Small intestine (tissue), 7 donors: ENCODE results near the gene TMEM117. TPM values are rescaled to one million over a fixed set of nuclear protein-coding genes. Genes with fewer than 3 reads are reported as not detected.

Experiments used
- DNase-seq, 2 donors: peaks; one replicate each; pipeline versions ENCODE4 v3.0.0 to v3.0.0-alpha.2; 2013
- FAIRE-seq: peaks from 2 replicates; lab custom pipeline; 2012; peaks lifted over from hg19 to GRCh38; lab: Jason Lieb, UNC
- H3K27ac ChIP-seq, 3 donors: one replicate each; pipeline ENCODE4 v1.5.1; 2013; ENCODE audit warnings: low read length in 2 of 3, mild to moderate bottlenecking in 2 of 3, control low read depth in 1 of 3, inconsistent platforms in 1 of 3, low read depth in 1 of 3, moderate library complexity in 1 of 3
- H3K27me3 ChIP-seq, 3 donors: one replicate each; pipeline ENCODE4 v1.6.1; 2013; ENCODE audit warnings: low read length in 3 of 3, inconsistent platforms in 1 of 3; ENCODE audit not compliant: control insufficient read depth in 3 of 3, insufficient read depth in 3 of 3
- H3K36me3 ChIP-seq, 3 donors: one replicate each; pipeline ENCODE4 v1.6.1; 2013; ENCODE audit warnings: low read length in 3 of 3, inconsistent platforms in 1 of 3, low read depth in 1 of 3, mild to moderate bottlenecking in 1 of 3, moderate library complexity in 1 of 3; ENCODE audit not compliant: control insufficient read depth in 3 of 3, insufficient read depth in 2 of 3
- H3K4me1 ChIP-seq, 3 donors: one replicate each; pipeline ENCODE4 v1.6.1; 2013; ENCODE audit warnings: low read length in 2 of 3, inconsistent platforms in 1 of 3, low read depth in 1 of 3, mild to moderate bottlenecking in 1 of 3, moderate library complexity in 1 of 3; ENCODE audit not compliant: control insufficient read depth in 3 of 3, insufficient read depth in 2 of 3
- H3K4me3 ChIP-seq, 3 donors: one replicate each; pipeline ENCODE4 v1.5.1; 2013; ENCODE audit warnings: low read length in 3 of 3, control low read depth in 1 of 3, inconsistent platforms in 1 of 3, low read depth in 1 of 3, mild to moderate bottlenecking in 1 of 3, moderate library complexity in 1 of 3
- H3K9me3 ChIP-seq, 2 donors: one replicate each; pipeline ENCODE4 v1.6.1; 2013; ENCODE audit warnings: low read depth in 1 of 2, low read length in 1 of 2; ENCODE audit not compliant: control insufficient read depth in 2 of 2, insufficient read depth in 1 of 2
- WGBS, 3 donors: extraction: QIAGEN DNeasy Blood & Tissue Kit; methylation state at CpG; one replicate each; pipeline ENCODE4 v1.1.7; 2013; 5-methylcytosine and 5-hydroxymethylcytosine counted together
- polyA plus RNA-seq, 4 donors: library from polyadenylated mRNA; stranded (reverse) in 3 of 4; unstranded in 1 of 4; fragments of 200-250 nt in 3 of 4; fragments of 120-200 nt in 1 of 4; gene quantifications; one replicate each; pipeline versions ENCODE4 v1.2.1 to v1.2.3, GENCODE V29; 2013
- donor health status: healthy with polysubstance abuse.
- donor health status: control.
- donor health status: control.
- donor health status: Bipolar disorder and iron deficiency.
- donor health status: healthy.

Gene TMEM117
- polyA plus RNA-seq, 4 donors = 6.3 to 14.3 (median 13.8) TPM

GRCh38 chr12:44347145-44347544 lies 511.3 kb downstream of the TMEM117 start:
- peaks cover 0 to 4% (median 0%) of the 10 kb centered on the region in 3 donors for H3K4me1 ChIP-seq
- H3K27me3 ChIP-seq = no peaks in the 10 kb centered on the region
- FAIRE-seq = no peak
- H3K27ac ChIP-seq = no peak overlapping the region
- H3K9me3 ChIP-seq = no peaks in the 10 kb centered on the region
- no peak for DNase-seq
- H3K36me3 ChIP-seq = no peaks in the 10 kb centered on the region
- H3K4me3 ChIP-seq = no peak overlapping the region

- no peaks in the 10 kb centered on the region for H3K27me3 ChIP-seq
- H3K4me1 ChIP-seq = no peaks in the 10 kb centered on the region
- no peaks in the 10 kb centered on the region for H3K9me3 ChIP-seq
- no peaks in the 10 kb centered on the region for H3K36me3 ChIP-seq
- FAIRE-seq (no peak), DNase-seq (no peak)
- no peak overlapping the region for H3K27ac ChIP-seq
- no peak overlapping the region for H3K4me3 ChIP-seq
- WGBS, 3 donors = 95 to 100% (median 96%) methylated on average over 2 of the region's 2 CpGs
Observed at GRCh38 chr12:44357494-44357893, 521.6 kb downstream of the TMEM117 start.

GRCh38 chr12:44358636-44359035 lies 522.8 kb downstream of the TMEM117 start:
- WGBS, 3 donors = 67 to 92% (median 83%) methylated on average over 1 of the region's 1 CpG
- FAIRE-seq = no peak
- Histone ChIP-seq H3K4me3 (no peak overlapping the region), H3K9me3 (no peaks in the 10 kb centered on the region), H3K27ac (no peak overlapping the region), H3K4me1 (no peaks in the 10 kb centered on the region), H3K36me3 (no peaks in the 10 kb centered on the region), H3K27me3 (no peaks in the 10 kb centered on the region)
- DNase-seq = no peak

- DNase-seq (no peak), FAIRE-seq (no peak)
- no peak overlapping the region for H3K27ac ChIP-seq
- 73 to 80% (median 80%) methylated on average over 2 of the region's 2 CpGs for WGBS, 3 donors
- H3K9me3 ChIP-seq = no peaks in the 10 kb centered on the region
- H3K36me3 ChIP-seq = no peaks in the 10 kb centered on the region
- H3K4me3 ChIP-seq = no peak overlapping the region
- no peaks in the 10 kb centered on the region for H3K27me3 ChIP-seq
- peaks cover 0 to 7% (median 3%) of the 10 kb centered on the region in 3 donors for H3K4me1 ChIP-seq
Observed at GRCh38 chr12:44362947-44363346, 527.1 kb downstream of the TMEM117 start.

GRCh38 chr12:44367136-44367535 lies 531.3 kb downstream of the TMEM117 start:
- FAIRE-seq (no peak), DNase-seq (peak; percentile 31 to 60)
- Histone ChIP-seq H3K9me3 (no peaks in the 10 kb centered on the region), H3K27me3 (no peaks in the 10 kb centered on the region), H3K4me3 (no peak overlapping the region), H3K27ac (no peak overlapping the region), H3K36me3 (no peaks in the 10 kb centered on the region), H3K4me1 (peaks cover 0 to 7% (median 3%) of the 10 kb centered on the region in 3 donors)
- 13 to 63% (median 27%) methylated on average over 1 of the region's 1 CpG for WGBS, 3 donors

GRCh38 chr12:44367916-44368315 lies 532.0 kb downstream of the TMEM117 start:
- FAIRE-seq (no peak), DNase-seq (peak; percentile 6 to 36)
- no peaks in the 10 kb centered on the region for H3K36me3 ChIP-seq

GRCh38 chr12:44369998-44370397 lies 534.1 kb downstream of the TMEM117 start:
- Histone ChIP-seq H3K4me1 (peaks cover 0 to 7% (median 3%) of the 10 kb centered on the region in 3 donors), H3K9me3 (no peaks in the 10 kb centered on the region), H3K27me3 (no peaks in the 10 kb centered on the region), H3K4me3 (no peak overlapping the region), H3K36me3 (no peaks in the 10 kb centered on the region), H3K27ac (no peak overlapping the region)
- no peak for FAIRE-seq
- DNase-seq = no peak
- 90 to 100% (median 95%) methylated on average over 1 of the region's 1 CpG for WGBS, 3 donors

More at GRCh38 chr12:44367916-44368315, 532.0 kb downstream of the TMEM117 start:
- H3K27ac ChIP-seq = no peak overlapping the region
- H3K27me3 ChIP-seq = no peaks in the 10 kb centered on the region
- H3K4me3 ChIP-seq = no peak overlapping the region
- 51 to 60% (median 58%) methylated on average over 2 of the region's 2 CpGs for WGBS, 3 donors
- peaks cover 0 to 7% (median 3%) of the 10 kb centered on the region in 3 donors for H3K4me1 ChIP-seq
- H3K9me3 ChIP-seq = no peaks in the 10 kb centered on the region

GRCh38 chr12:44370982-44371381 lies 535.1 kb downstream of the TMEM117 start:
- Histone ChIP-seq H3K27ac (no peak overlapping the region), H3K9me3 (no peaks in the 10 kb centered on the region), H3K27me3 (no peaks in the 10 kb centered on the region), H3K4me3 (no peak overlapping the region), H3K36me3 (no peaks in the 10 kb centered on the region), H3K4me1 (peaks cover 0 to 7% (median 3%) of the 10 kb centered on the region in 3 donors)
- DNase-seq (no peak), FAIRE-seq (no peak)
- WGBS, 3 donors = 79 to 86% (median 85%) methylated on average over 3 of the region's 3 CpGs

- 78 to 89% (median 85%) methylated on average over 2 of the region's 2 CpGs for WGBS, 3 donors
- H3K4me3 ChIP-seq = no peak overlapping the region
- DNase-seq (no peak), FAIRE-seq (no peak)
- H3K27me3 ChIP-seq = no peaks in the 10 kb centered on the region
- peaks cover 0 to 4% (median 3%) of the 10 kb centered on the region in 3 donors for H3K4me1 ChIP-seq
- H3K9me3 ChIP-seq = no peaks in the 10 kb centered on the region
- no peaks in the 10 kb centered on the region for H3K36me3 ChIP-seq
- H3K27ac ChIP-seq = no peak overlapping the region
Observed at GRCh38 chr12:44372259-44372658, 536.4 kb downstream of the TMEM117 start.
